HuH-7.5 (cell line): ENCODE measurements around the gene MAL.

Experiments
- DNase-seq: peaks from one replicate; pipeline ENCODE4 v3.0.0; 2011; ENCODE audit warnings: low spot score

MAL gene

DNA sequence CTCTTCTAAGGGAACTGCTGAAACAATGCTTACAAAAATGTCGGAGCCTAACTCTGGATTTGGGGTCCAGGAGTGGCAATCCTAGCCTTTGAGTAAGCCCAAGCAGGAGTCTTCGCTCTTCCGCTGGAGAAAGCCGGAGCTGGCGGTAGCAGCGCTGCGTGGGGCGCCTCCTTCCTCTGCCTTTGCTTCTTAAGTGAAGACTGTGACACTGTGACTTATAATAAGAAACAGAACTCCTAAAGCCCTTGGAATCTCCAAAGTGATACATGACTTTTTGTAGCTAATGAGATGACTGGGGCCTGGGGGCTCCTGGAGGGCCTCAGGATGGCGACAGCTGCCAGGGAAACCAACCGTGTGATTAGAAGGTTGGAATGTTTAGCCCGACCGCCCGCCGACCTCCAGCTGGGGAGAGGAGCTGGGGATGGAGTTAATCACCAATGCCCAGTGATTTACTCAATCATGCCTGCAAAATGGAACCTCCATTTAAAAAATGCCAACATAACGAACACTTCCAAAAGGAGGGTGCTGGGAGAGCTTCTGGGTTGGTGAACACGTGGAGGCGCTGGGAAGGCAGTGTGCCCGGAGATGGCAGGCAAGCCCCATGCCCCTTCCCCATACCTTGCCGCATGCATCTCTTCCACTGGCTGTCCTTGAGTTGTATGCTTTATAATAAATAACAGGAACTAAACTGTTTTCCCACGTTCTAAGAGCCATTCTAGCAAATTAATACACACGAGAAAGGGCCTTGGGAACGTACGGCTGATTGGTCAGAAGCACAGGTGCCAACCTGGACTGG is 29.0 kb upstream of the MAL start:
- DNase-seq = no peak

GRCh38 chr2:94997981-94998930 is 27.3 kb upstream of the MAL start:
- no peak for DNase-seq

DNA sequence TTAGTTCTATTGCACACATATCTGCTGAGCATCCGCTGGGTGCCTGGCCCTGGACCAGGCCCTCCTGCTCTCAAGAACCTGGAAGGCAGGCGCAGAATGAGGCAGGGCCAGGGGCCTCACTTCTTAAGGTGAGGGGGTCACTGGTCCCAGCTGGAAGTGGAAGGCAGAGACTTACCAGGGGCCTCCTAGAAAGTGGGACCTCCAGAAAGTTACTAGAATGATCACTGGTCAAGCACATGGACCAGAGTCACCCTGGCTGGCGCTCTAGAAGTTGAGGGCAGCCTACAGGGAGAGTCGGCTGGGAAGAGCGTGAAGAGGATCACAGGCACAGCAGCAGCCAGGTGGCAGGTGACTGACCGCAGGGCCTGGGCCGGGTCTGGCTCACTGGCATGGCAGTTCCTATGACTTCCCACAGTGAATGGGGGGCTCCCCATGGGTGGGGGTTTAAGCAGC is 26.1 kb upstream of the MAL start:
- DNase-seq = no peak

- no peak for DNase-seq
Measured at GRCh38 chr2:95001051-95001562, 24.4 kb upstream of the MAL start.

GRCh38 chr2:95001701-95002100 is 23.8 kb upstream of the MAL start:
- DNase-seq = no peak

- DNase-seq = no peak
Measured at GRCh38 chr2:95002498-95002897, 23.0 kb upstream of the MAL start.

DNA sequence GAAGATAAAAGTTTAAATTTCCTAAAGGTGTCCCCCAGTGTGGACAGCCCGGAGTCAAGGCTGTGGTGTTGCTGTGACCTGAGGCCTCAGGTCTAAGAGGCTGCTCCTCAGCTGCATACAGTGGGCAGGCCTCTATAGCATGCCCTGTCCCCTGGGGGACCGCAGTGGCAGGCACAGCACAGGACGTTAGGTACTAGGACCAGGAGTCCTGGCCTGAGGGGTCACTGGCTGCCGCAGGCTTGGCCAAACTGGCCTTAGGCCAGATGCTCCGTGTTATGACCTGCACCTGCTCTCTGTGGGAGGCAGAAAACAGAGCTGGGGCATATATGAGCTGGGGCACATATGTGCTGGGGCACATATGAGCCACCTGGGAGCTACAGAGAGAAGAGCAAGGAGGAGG is 21.2 kb upstream of the MAL start:
- no peak for DNase-seq

GRCh38 chr2:95004711-95005110 is 20.8 kb upstream of the MAL start:
- no peak for DNase-seq

- DNase-seq = no peak
Measured at GRCh38 chr2:95005726-95006125, 19.8 kb upstream of the MAL start.

DNA sequence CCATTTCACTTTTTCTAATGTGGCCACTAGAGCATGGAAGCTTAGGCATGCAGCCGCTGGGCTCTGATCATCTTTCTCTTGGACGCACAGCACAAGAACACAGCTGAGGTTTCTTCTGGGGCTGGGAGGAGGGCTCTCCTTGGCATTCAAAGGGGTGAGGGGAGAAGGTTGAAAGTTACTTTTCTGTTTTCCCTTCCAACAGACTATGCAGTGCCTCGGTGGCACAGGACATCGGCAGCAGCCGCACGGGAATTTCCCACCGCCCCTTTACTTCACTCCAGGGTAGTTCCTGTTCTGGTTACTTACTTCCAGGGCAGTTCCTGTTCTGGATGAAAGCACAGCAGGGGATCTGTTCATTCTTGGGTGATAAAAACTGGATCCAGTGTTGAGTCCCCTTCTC is 18.9 kb upstream of the MAL start:
- DNase-seq = no peak

- DNase-seq = no peak
Measured at GRCh38 chr2:95007031-95007609, 18.4 kb upstream of the MAL start.

- no peak for DNase-seq
Measured at GRCh38 chr2:95007822-95008221, 17.7 kb upstream of the MAL start.

DNA sequence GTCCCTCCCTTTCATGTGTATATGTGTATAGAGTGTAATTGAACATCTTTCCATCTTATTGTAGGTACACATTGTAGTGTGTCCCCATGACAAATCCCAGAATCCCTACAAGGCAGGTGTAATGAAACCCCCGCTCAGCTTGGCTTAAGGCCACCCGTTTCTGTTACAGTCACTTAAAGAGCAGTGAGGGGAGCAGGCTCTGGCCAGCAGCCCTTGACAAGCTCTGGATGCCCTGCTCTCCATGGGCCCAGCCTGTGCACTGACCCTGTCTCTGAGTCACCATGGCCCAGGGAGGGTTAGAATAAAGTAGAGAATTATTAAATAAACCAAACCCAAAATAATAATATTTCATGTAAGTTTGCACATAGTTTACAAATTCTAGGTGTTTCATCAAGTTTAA is 17.2 kb upstream of the MAL start:
- no peak for DNase-seq

DNA sequence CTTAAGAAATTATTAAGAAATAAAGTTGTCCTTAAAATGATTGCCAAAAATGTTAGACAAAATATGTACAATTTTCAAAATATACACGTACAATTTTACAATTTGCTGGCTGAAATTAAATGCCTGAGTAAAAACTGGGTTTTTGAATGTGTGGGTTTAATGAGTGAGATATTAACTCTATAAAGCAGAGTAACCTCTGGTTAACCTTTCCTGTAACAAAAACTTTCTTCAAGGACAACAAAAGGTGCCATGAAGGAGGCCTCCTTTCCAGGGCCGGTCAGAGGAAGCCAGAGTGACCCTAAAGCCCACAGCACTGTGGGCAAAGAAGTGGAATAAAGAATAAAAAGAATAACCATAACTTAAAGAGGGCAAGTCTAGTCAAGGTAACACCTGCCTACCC is 16.5 kb upstream of the MAL start:
- DNase-seq = no peak

DNA sequence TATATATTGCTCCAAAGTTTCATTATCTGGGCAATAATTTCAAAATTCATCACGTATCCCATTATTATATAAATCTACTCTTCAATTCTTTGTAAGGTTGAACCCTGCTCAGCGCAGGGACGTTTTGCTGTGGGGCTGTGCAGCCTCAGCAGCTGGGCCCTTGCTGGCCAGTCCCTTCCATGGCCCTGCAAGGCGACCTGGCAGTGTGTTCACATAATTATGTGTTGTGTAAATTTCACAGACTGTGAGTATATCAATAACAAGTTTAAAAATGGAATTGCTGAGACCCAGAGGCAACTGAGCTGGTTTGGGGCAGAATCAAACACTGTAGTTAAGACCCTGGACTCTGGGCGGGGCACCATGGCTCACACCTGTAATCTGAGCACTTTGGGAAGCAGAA is 16.1 kb upstream of the MAL start:
- DNase-seq = no peak

- DNase-seq = no peak
Measured at GRCh38 chr2:95010126-95010525, 15.4 kb upstream of the MAL start.

GRCh38 chr2:95010718-95011117 is 14.8 kb upstream of the MAL start:
- no peak for DNase-seq

- no peak for DNase-seq
Measured at GRCh38 chr2:95012881-95013550, 12.5 kb upstream of the MAL start.

DNA sequence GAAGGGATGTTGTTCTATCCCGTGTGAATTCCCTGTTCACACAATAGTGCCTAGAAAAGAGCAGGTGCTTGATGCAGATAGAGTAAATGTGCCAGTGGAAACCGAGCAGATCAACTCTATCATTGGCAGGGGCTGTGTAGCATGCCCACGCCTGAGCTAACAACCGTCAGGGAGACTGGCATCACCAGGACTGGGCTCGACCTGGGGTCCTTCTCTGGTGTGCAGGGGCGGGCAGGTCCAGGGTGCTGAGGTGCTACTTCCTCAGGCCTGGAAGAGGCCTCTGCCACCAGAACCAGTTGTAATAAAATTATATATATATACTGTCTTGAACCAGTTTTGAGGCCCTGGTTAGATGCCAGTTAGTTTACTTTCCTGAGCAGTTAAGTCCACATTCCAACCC is 11.8 kb upstream of the MAL start:
- no peak for DNase-seq

- no peak for DNase-seq
Measured at GRCh38 chr2:95014126-95014708, 11.3 kb upstream of the MAL start.

GRCh38 chr2:95015261-95015912 is 10.1 kb upstream of the MAL start:
- no peak for DNase-seq
